Activated naive CD4-positive, alpha-beta T cell treated with anti-CD3 and anti-CD28 coated beads, Interleukin-2, amount 50 U/mL, for 16 hours (primary cell): ENCODE measurements around the gene XPR1.

Experiments used
- DNase-seq: peaks from one replicate; pipeline ENCODE4 v3.0.0-alpha.2; 2020

Gene XPR1

DNA sequence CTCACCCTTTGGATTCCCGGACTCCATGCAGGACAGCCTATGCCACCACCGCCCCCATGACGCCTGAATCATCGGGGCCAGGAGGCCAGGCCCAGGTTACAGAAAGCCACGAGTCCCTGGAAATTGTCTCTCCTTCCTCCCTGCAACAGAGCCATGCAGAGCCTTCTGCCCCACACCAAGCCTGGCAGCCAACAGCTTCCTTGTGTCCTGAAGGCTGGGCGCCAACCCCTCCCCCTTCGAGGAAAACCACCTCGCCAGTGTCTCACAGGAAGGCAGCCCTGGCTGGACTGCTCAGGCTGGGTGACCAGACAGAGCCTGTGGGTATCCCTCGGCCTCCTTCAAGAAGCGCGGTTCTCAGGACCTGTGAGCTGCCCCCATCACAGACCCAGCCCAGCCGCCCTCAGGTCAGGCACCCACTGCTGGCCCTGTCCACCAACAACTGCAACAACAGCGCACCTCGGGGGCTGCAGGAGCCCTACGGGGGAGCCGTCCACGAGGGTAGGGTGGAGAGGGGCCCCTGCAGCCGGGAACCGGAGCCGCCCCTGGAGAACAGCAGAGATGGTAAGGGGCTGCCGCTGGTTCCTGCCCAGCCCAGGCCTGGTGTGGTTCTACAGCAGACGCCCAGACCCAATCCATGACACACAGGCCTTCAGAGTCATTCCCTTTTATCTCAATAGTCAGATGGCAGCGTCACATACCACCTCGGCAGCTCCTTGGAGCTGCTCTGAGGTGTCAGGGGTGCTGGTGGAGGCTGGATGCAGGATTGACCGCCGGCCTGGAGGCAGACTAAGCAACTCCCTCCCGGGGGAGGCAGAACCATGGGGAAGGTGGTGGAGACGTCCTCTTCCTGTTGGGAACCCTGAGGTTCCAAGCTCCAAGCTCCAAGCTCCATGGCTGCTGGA, 304.5 kb downstream of the XPR1 start:
- DNase-seq = no peak

DNA sequence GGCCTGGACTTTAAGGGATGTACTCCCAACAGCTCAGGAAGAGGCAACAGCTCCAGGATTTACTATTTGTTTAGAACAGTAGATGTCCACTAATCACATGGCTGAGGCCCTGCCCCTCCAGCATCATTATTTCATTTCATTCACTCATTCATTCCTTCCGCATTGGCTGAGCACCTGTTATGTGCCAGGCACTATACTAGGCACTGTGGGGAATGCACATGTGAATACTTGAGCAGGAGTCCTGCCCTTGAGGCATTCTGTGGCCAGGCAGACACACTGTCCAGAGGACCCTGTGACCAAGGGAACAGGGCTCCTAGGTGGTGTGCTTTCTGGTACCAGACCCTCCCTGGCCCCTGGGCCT, 305.2 kb downstream of the XPR1 start:
- no peak for DNase-seq

DNA sequence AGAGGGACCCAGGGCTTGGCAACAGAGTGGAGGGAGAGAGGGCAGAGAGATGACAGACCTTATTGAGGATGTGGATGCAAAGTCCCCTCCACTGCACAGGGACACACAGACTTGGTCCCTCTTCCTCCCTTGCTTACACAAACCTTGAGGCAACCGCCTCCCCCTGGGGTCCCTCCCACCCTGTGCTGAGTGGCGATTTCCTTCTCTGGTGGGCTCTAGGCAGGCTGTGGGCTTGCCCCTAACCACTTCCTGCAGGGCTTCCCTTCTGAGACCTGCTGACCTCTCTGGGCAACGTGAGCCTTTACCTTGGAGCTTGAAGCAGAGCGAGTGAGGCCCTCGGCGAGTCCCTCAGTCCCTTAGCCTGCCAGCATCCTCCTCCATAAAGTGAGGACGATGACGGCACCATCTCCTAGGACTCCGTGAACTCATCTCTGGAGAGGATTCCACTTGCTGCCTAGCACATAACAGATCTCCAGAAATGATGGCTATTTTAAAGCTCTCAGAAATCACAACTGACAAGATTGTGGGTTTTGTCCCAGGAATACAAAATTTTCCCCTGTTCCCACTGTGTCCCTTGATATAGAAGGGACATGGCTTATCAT, 305.9 kb downstream of the XPR1 start:
- no peak for DNase-seq

- no peak for DNase-seq
Observed at GRCh38 chr1:180939073-180939710, 307.4 kb downstream of the XPR1 start.

DNA sequence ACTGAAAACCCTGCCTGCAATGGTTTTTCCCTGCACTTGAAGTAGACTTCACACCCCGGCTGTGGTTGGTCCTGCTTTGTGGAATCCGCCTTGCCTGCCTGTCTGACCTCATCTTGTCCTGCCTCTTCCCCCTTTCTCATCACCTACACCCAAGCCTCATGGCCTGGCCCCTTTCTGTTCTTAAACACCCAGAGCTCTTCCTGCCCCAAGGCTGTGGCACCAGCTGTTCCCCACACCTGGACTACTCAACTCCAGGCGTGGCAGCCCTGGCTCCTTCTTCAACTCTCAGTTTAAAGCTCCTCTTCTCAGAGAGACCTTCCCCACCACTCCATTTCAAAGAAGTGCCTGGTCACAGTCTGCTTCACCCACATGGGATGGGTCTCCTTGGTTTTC, 307.9 kb downstream of the XPR1 start:
- no peak for DNase-seq
